HL-60 (cell line): ENCODE results near the gene IPO11.

Experiments used
- DNase-seq, 2 experiments: peaks; one replicate each; pipeline ENCODE4 v3.0.0-alpha.2; 2010 to 2020; ENCODE audit warnings: low read depth in 1 of 2, low spot score in 1 of 2
- H3K27ac ChIP-seq: fragments of 250-450 bp; sonication (Bioruptor Pico); replicated peaks from 2 replicates; pipeline ENCODE4 v1.5.1; 2020; ENCODE audit warnings: mild to moderate bottlenecking, moderate library complexity
- H3K27me3 ChIP-seq: fragments of 250-450 bp; sonication (Bioruptor Pico); 2 replicates; pipeline ENCODE4 v1.5.1; 2021; ENCODE audit warnings: mild to moderate bottlenecking, moderate library complexity; ENCODE audit not compliant: insufficient read depth, poor library complexity, severe bottlenecking
- H3K4me3 ChIP-seq: replicated peaks from 2 replicates; pipeline ENCODE4 v1.5.1; 2011; ENCODE audit warnings: mild to moderate bottlenecking, control low read depth, low read length; ENCODE audit not compliant: insufficient read depth
- CTCF ChIP-seq: IDR thresholded peaks from one replicate; pipeline ENCODE4 v1.5.1; 2011; ENCODE audit warnings: low read length, control low read depth, inconsistent platforms; ENCODE audit not compliant: insufficient read depth
- GABPA ChIP-seq: IDR thresholded peaks from 2 replicates; pipeline ENCODE4 v1.6.1; 2012; ENCODE audit warnings: low read depth
- POLR2AphosphoS5 ChIP-seq: IDR thresholded peaks from 2 replicates; pipeline ENCODE4 v1.6.1; 2012; ENCODE audit warnings: low read depth
- REST ChIP-seq: IDR thresholded peaks from 2 replicates; pipeline ENCODE4 v1.6.1; 2012; ENCODE audit warnings: low read depth; ENCODE audit not compliant: insufficient replicate concordance
- SPI1 ChIP-seq: IDR thresholded peaks from 2 replicates; pipeline ENCODE4 v1.6.1; 2012; ENCODE audit warnings: low read depth, mild to moderate bottlenecking, borderline replicate concordance

Gene IPO11

GRCh38 chr5:62372600-62372999 lies 40.0 kb upstream of the IPO11 start:
- Histone ChIP-seq H3K4me3 (no peak overlapping the region), H3K27me3 (no peaks in the 10 kb centered on the region)
- TF ChIP-seq POLR2AphosphoS5 (no peak), REST (no peak), GABPA (no peak), SPI1 (no peak), CTCF (no peak)

GRCh38 chr5:62373382-62373781 lies 39.2 kb upstream of the IPO11 start:
- TF ChIP-seq REST (no peak), GABPA (no peak), POLR2AphosphoS5 (no peak), CTCF (no peak), SPI1 (no peak)
- no peak for DNase-seq
- H3K27me3 ChIP-seq: no peaks in the 10 kb centered on the region
- H3K27ac ChIP-seq: no peak overlapping the region
- H3K4me3 ChIP-seq: no peak overlapping the region

More at GRCh38 chr5:62372600-62372999, 40.0 kb upstream of the IPO11 start:
- no peak overlapping the region for H3K27ac ChIP-seq
- DNase-seq: no peak

GRCh38 chr5:62374090-62374489 lies 38.5 kb upstream of the IPO11 start:
- H3K4me3 ChIP-seq: no peak overlapping the region
- H3K27me3 ChIP-seq: no peaks in the 10 kb centered on the region
- no peak for DNase-seq
- TF ChIP-seq CTCF (no peak), REST (no peak), POLR2AphosphoS5 (no peak), SPI1 (no peak), GABPA (no peak)
- no peak overlapping the region for H3K27ac ChIP-seq
